ENCODE results near the gene DNAJA4. TPM values are rescaled to one million over a fixed set of nuclear protein-coding genes. Genes with fewer than 3 reads are reported as not detected.

DNAJA4 gene
- total and polyA plus RNA-seq, 9 of the 15 experiments (the other 6 are each of a cell fraction or from before 2014, with no cell fraction given) = 0.11 to 1.0 (median 0.16) TPM; not detected in 4

GRCh38 chr15:78244101-78244500, 20.3 kb upstream of the DNAJA4 start (continued):
- TF ChIP-seq CHD7 (IDR thresholded peaks at IDR 0.05; ENCODE audit: low read depth, low read length) = no peak
- no peak for TF ChIP-seq ASH1L (IDR thresholded peaks at IDR 0.05; ENCODE audit: borderline replicate concordance, low read depth, partially characterized antibody)
- TF ChIP-seq HNRNPUL1 (IDR thresholded peaks at IDR 0.05; ENCODE audit: low read length) = no peak
- no peak for TF ChIP-seq ARID3B (CRISPR knock-in tag; IDR thresholded peaks at IDR 0.05; ENCODE audit: borderline replicate concordance)
- TF ChIP-seq VEZF1 (CRISPR knock-in tag; IDR thresholded peaks at IDR 0.05) = peak; percentile 35; the same call in 1 of the 2 replicates
- no peak for TF ChIP-seq ZBTB9 (CRISPR knock-in tag; IDR thresholded peaks at IDR 0.05)
- no peak for TF ChIP-seq TCFL5 (CRISPR knock-in tag; conservative IDR thresholded peaks at IDR 0.05)
- no peak for TF ChIP-seq ZNF79 (CRISPR knock-in tag; IDR thresholded peaks at IDR 0.05; ENCODE audit: low read depth)
- no peak for TF ChIP-seq POLR2B (IDR thresholded peaks at IDR 0.05; ENCODE audit: low read depth, partially characterized antibody)
- no peak for TF ChIP-seq SPI1 (IDR thresholded peaks at IDR 0.05; ENCODE audit: borderline replicate concordance, low read depth, low read length)
- TF ChIP-seq CREM (IDR thresholded peaks at IDR 0.05; ENCODE audit: low read depth) = no peak
- no peak for TF ChIP-seq ZNF707 (CRISPR knock-in tag; conservative IDR thresholded peaks at IDR 0.05)

Measured in K562 (cell line).